HG03025 (cell line): ENCODE measurements around the gene LMBR1L.
"Not testable (repeated sequence)": the region's sequence is repeated elsewhere in the genome, so short reads cannot be mapped to it uniquely, and the experiment has no call there.

Source experiments
- ATAC-seq: cut with Tn5 transposase; IDR thresholded peaks from one replicate; pipeline ENCODE4 v1.9.1; 2021; ENCODE audit warnings: mild to moderate bottlenecking, moderate library complexity; ENCODE audit not compliant: unreplicated experiment, low FRiP score

The LMBR1L gene, protein sequence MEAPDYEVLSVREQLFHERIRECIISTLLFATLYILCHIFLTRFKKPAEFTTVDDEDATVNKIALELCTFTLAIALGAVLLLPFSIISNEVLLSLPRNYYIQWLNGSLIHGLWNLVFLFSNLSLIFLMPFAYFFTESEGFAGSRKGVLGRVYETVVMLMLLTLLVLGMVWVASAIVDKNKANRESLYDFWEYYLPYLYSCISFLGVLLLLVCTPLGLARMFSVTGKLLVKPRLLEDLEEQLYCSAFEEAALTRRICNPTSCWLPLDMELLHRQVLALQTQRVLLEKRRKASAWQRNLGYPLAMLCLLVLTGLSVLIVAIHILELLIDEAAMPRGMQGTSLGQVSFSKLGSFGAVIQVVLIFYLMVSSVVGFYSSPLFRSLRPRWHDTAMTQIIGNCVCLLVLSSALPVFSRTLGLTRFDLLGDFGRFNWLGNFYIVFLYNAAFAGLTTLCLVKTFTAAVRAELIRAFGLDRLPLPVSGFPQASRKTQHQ

DNA sequence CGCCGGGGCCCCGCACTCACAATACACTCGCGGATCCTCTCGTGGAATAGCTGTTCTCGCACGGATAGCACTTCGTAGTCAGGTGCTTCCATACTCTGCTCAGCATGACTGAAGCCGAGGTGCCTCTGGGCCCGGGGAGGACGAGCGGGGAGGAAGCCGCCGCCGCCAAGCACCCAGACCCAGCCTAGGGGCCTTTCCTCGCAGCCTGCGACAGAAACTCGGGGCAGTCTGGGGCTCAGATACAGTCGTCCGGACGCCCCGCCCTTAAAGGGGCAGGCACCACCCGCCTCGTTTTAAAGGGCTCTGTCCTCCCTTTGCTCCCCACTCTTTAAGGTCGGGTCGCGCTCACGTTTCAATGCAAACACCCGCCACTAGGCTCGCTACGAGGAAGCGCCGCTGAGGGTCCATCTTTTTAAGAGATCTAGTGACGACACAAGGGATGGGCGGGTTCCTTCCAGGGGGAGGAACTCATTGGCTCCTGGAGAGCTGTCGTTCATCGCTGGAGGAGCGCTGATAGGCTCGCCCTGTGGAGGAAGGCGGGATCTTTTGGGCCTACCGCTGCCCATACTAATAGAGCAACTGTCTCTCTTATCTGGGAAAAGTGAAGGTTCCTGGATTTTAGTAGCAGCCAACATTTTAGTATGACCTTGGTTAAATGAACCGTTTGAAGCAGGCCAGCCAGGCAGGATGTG, at the start of gene LMBR1L:
Gene LMBR1L, minus strand, starts transcription at position 384 of the 692 bp plus-strand sequence. Its CDS starts 292 bp downstream, at position 92.
- peak; percentile 97 for ATAC-seq

DNA sequence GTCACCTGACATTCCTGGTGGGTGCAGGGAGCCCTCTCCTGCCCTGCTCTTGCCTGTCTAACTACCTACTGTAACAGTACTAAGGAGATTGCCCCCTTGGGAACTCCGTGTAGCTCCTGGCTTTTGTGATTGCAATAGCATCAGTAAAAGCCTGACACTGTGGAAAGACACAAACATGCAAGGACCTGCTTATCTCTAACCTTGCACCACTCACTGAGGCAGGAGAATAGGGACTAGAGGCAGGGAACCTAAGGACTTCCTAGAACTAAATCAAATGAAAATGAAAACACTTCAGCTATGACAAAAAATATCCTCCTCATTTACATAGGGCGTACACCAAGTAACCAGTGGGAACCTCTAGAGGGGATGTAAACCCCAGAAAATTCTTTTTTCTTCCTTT, 49.8 kb upstream of the LMBR1L start:
- ATAC-seq, result no peak

DNA sequence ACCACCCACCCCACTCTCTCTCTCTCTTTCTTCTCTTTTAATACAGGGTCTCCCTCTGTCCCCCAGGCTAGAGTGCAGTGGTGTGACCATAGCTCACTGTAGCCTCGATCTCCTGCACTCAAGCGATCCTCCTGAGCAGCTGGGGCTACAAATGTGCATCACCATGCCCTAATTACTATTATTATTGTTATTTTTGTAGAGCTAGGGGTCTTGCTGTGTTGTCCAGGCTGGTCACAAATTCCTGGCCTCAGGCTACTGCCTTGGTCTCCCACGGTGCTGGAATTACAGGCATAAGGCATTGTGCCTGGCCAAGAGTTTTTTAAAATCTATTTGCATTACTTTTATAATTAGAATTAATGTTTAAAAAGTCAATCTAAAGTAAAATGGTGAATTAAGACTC, 43.6 kb upstream of the LMBR1L start:
- ATAC-seq, result no peak

DNA sequence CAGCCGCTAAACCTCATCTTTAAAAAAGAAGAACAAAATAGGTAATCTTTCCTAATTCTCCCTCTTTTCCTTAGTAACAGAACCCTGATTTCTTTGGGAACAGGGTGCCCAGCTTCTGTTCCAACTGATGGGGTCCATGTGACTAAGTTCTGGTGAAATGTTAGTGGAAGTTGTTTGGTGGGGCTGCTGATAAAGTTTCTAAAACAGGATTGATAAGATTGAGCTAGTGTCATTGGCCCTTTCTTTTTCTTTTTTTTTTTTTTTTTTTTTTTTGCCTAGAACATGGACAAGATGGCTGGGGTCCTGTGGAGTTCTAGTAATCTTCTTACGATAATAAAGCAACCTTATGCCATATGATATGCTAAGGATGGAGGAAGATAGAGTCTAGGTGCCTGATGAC, 36.7 kb upstream of the LMBR1L start:
- ATAC-seq, result no peak

GRCh38 chr12:49146406-49146805, 35.8 kb upstream of the LMBR1L start:
- ATAC-seq, result no peak

GRCh38 chr12:49144384-49144783, 33.7 kb upstream of the LMBR1L start:
- ATAC-seq, result no peak

GRCh38 chr12:49138999-49139398, 28.4 kb upstream of the LMBR1L start:
- ATAC-seq, result no peak

DNA sequence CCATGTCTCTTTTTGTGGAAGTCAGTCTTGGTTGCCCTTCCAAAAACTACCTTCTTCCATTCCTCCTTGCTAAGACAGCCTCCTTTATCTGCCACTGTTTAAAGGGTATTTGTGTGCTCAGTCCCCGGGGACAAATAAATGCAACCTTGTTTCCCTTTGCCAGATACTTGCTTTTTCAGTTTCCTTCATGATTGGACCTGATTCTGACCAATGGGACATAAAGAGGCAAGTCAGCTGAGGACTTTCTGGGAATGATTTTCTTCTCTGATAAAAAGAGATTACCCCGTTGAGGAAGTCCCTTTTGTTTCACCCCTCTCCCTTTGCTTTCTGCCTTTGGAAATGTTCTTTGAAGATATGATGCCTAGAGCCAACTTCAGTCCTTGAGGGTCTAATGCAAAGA, 27.9 kb upstream of the LMBR1L start:
- ATAC-seq, result no peak

DNA sequence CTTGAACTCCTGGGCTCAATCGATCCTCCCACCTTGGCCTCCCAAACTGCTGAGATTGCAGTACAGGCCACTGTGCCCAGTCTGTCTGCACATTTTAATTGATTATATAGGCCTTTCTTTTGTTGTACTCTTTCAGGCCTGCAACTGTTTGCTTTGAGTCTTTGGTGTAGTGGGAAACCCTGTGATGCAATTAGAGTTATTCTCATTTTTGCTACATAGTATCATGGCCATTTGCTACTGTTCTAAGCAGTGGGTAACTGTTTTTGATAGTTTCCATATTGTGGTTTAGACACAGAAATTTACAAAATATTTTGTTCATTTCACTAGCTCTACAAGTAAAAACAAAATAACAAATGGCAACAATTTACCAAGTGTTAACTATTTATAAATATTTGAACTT, 26.8 kb upstream of the LMBR1L start:
- ATAC-seq, result no peak

DNA sequence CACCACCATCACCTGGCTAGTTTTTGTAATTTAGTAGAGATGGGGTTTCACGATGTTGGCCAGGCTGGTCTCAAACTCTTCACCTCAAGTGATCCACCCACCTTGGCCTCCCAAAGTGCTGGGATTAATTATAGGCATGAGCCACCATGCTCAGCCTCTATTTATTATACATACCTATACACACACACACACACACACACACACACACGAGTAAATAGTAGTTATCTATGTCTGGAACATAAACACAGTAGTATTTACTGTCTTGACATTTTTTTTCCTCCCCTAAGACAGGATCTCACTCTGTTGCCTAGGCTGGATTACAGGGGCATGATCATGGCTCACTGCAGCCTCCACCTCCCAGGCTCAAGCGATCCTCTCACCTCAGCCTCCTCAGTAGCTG, 26.4 kb upstream of the LMBR1L start:
- not testable (repeated sequence) for ATAC-seq

GRCh38 chr12:49133590-49133989, 22.9 kb upstream of the LMBR1L start:
- ATAC-seq, result no peak

- ATAC-seq, result no peak
These were observed 22.4 kb upstream of the LMBR1L start for GRCh38 chr12:49133014-49133413.

- ATAC-seq, result no peak
These were observed 21.3 kb upstream of the LMBR1L start for GRCh38 chr12:49131894-49132461.

DNA sequence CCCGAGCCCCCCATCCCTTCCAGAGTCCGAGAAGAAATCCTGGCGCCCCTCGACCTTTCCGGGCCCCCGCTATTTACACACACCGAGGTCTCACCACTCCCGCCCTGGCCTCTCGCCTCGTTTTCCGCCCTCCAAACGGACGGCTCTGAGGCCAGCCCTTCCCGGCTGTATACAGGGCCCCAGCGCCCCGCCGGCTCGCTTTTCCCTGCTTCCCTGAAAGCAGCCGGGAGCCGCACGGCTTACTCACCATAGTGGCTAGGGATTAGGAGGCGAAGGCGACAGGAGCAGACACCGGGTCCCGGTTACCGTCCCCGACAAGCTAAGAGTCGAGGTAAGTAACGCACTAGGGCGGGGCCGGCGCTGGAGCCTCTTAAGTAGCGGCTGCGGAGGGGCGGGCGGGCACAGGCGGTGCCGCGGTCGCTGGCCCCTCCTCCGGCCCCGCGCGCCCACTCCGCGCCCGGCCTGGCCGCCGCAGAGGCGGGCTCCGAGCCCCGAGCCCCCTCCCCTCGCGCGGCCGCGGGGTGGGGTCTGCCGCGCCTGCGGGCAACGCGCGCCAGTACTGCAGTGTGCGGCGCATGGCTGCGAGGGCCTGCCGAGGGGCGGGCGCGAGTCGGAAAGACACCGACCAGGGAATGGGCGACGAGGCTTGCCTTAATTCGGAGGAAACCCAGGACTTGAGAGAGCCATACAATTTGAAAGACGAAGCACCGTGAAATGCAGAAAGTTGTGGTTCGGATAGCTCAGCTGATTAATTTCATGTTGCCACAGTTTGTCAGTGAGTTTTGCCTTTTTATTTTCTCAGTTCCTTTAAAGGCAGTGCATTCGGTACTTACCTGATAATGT, 20.6 kb upstream of the LMBR1L start, which contains the start of gene TUBA1B:
Gene TUBA1B, minus strand, starts transcription at position 345 of the 843 bp plus-strand sequence. Its CDS starts 95 bp downstream, at position 250.
- peak; percentile 54 for ATAC-seq

DNA sequence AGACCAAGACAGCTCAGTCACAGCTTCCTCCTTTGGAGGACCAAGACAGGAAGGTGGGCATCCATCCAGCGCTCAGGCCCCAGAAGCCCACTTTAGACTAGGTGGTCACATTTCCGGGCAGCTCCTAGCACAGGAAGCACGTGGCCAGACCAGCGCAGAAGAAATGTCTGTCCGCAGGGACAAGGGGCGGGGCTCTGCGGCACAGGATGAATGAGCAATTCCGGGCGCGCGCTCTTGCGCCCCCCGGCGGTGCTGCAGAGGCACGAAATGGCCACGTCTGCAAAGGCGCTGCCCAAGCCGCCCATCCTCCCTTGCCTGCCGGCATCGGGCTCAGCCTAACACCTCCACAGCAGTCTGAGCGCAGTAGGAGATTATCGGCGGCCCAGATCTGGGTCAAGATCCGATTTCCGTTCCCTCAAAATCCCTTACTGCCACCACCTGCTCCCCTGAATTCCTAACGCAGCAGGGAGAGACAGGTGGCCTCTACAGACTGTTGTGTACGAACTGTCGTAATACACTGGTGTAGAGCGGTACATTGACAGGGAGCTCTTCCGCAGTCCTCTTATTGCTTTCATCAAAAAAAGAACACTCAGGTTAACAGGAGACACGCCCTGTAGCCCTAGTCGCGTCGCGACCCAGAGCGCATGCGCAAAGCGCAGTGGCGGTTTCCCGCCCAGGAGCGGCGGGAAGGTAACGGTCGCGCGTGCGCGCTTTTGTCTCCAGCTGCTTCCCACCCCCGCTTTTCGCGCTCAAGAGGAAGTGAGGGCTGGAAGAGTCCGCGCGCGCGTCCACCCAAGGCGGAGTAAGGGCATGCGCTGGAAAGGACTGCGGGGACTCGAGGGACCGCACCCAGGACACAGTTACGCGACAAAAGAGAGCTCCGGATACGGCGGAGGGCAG, 19.8 kb upstream of the LMBR1L start:
- peak; percentile 50 for ATAC-seq

- no peak for ATAC-seq
These were observed 18.9 kb upstream of the LMBR1L start for GRCh38 chr12:49129332-49130150.

GRCh38 chr12:49127971-49128370, 17.3 kb upstream of the LMBR1L start:
- ATAC-seq, result not testable (repeated sequence)
